Measurements from ENCODE around the gene PI4KB.
"Not testable (repeated sequence)": the region's sequence is repeated elsewhere in the genome, so short reads cannot be mapped to it uniquely, and the experiment has no call there.

The PI4KB gene
- total RNA-seq, result 88.2 to 129 (median 88.4) reads per million in 3 experiments

GRCh38 chr1:151327223-151327902 lies at the start of gene PI4KB:
TSS of gene PI4KB (minus strand) at chr1:151327416. CDS start at chr1:151316481, 10,935 bp downstream.
- peak; percentile 94 for DNase-seq

DNA sequence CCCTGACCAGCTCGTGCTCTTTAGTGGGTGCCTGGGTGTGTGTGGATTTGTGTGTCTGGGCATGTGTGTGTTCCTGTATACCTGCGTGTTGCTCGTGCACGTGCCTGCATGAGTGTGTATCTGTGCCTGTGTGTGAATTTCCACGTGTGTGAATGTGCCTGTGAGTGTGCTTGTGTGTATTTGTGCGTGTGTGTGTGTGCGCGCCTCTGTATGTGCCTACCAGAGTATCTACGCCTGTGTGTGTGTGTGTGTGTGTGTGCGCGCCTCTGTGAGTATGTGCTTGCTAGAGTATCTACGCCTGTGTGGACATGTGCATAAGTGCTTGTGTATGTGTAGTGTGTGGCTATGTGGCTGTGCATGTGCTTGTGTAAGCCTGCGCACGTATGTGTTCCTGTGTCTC lies 46.0 kb upstream of the PI4KB start:
- no peak for DNase-seq

- DNase-seq, result no peak
These were observed 45.1 kb upstream of the PI4KB start, which contains the start of gene SELENBP1 for GRCh38 chr1:151372058-151372934. TSS of gene SELENBP1 (minus strand) at chr1:151372705. CDS start at chr1:151372641, 64 bp downstream.

DNA sequence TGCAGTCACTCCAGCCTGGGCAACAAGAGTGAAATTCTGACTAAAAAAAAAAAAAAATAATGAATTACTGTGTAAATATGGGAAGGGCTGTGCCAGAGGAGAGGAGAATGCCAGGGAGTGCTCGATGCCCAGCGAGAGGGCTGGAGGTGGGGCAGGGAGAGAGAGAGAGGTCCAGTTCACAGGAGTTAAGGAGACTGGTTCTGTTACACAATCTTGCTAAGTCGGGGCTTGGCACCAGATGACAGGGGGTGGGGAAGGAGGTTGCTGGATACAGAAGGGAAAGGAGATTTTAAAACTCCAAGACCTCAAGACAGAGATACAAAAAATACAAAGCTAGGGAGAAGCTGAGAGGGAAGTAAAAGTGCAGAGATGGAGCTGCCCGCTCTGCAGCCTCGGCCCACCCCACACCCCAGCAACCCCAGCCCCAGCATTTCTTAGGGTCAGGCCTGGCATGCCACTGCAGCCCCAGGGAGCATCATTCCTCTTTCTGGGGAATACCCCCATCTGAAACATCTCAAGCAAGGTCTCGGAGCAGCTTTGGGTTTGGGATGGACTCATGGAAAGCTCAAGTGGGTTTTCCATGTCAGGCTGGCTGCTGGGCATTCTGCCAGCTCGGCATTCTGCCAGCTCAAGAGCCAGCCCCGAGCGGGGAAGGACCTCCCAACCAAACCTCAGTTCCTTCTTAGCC lies 44.3 kb upstream of the PI4KB start:
- no peak for DNase-seq

DNA sequence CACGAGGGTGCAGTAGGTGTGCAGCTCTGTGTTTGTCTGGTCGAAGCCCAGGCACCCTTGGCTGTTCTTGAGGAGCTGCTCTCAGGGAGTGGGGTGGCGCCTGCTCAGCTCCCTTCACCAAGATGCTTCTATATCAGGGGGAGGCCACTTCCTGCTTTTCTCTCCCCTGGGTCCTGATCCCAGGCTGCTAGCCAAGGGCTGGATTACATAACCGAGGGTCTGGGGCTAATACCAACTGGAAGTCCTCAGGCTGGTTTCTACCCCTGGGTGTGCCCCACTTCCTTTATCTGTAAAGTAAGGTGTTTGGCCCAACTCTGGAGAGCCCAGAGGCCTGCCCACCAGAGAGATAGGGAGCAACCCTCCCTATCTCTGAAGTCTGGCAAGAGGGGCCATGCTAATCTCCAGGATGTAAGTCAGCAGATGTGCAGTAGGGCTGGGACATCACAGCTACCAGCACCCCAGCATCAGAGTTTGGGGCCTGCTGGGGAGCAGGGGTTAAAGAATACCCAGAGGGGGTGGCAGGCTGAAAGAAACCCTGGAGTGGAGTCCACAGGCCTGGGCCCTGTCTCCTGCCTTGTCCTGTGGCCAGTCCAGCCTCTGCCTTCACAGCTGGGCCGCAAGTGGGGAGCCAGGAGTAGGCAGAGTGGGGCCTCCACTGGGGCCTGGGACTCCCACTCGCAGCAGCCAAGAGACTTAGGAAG lies 43.1 kb upstream of the PI4KB start:
- no peak for DNase-seq

DNA sequence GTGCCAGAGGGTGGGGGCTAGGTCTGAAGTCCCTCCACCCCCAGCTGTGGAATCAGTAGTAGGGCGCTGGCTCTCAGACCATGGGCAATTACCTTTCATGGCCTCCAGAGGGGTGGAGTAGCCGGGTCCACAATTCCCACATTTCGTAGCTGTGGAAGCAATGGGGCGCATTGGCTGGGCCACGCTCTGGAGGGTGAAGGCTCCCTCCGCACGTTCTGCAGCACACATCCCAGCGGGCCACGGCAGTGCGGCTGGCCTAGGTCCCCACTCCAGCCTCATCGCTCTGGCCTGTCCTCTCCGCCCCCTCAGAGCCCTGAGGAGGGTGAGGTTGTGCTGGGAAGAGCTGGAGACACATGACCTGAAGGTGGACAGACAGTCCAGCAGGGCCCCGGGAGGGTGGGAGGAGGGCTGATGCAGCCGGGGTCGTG lies 42.4 kb upstream of the PI4KB start:
- DNase-seq, result no peak

- DNase-seq, result no peak
These were observed 42.0 kb upstream of the PI4KB start for GRCh38 chr1:151369302-151369610.

GRCh38 chr1:151368393-151369301 lies 41.4 kb upstream of the PI4KB start:
- no peak for DNase-seq

- DNase-seq, result no peak
These were observed 40.6 kb upstream of the PI4KB start for GRCh38 chr1:151367658-151368392.

DNA sequence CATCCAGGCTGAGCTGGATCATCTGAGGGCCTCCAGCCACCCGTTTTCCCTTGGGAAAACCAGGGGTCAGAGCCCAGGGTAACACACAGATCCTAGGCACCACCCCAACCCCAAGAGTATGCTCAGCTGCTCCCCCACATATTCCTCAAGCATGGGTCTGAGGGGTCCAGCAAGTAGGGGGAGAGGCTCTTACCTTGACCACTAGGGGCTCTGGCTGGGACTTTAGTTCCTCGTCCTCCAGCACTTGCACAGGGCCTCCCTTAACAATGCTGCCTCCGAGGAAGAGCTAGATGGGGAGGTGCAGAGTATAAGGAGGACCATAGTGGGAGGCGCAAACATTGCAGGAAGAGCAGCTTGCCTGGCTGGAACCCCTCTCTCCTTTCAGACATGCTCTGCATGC lies 37.8 kb upstream of the PI4KB start:
- DNase-seq, result no peak

GRCh38 chr1:151362308-151363155 lies 35.3 kb upstream of the PI4KB start:
- no peak for DNase-seq

DNA sequence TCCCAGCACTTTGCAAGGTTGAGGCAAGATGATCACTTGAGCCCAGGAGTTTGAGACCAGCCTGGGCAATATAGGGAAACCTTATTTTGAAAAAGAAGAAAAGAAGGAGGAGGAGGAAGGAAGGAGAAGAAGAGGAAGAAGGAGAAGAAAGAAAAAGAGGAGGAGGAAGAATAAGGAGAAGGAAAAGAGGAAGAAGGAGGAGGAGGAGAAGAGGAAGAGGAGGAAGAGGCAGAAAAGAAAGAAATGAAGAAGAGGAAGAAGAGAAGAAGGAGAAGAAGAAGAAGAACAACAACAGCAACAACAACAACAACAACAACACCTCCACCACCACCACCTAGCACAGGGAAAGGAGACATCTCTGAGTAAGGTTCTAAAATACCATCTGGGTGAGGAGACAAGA lies 34.7 kb upstream of the PI4KB start:
- no peak for DNase-seq

DNA sequence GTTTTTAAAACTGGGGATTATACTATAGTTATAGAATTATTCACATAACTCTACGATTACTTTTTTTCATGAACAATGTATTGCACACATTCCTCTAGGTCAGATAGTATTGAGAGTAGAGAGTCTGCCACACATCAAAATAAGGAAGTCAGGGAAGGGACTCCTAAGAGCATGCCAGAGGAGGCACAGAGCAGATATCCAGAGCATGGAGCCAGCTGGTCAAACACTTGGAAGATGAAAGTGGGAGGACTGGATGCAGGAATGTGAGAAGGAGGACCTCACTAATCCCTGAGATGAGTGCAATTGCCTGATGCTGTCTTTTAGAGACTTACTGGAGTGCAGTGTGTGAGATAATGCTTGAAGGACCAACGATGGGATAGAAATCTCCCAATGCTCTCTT lies 29.5 kb upstream of the PI4KB start:
- DNase-seq, result no peak

DNA sequence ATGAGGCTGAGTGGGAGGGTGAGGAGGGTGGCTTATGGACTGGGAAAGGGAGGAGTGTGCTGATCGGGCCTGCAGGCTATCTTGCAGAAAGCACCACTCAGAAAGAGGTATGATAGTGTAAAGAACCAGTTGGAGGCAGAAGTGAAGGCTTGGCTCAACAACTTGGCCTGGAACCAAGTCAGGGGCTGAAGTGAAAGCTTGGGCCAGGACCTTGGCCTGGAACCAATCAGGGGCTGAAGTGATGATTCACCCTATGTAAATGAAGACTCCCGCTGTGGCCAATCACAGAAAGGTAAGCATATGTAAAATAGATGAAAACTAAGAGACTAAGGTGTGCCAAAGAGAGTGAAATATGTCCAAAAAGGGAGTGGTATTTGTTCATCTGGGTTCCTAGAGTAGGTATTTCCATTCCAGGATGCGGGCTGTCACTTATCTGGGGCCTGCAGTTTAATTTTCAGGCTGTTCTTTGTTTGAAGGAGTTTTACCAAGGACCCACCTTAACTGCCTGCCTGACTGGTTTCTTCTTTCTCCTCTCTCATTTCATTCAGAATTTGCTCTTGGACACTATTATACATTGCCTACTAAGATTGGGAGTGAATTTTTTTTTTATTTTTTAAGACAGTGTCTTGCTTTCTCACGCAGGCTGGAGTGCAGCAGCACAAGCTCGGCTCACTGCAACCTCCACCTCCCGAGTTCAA lies 25.0 kb upstream of the PI4KB start:
- no peak for DNase-seq

- DNase-seq, result not testable (repeated sequence)
These were observed 23.1 kb upstream of the PI4KB start for GRCh38 chr1:151350323-151350722.

GRCh38 chr1:151347523-151348246 lies 20.5 kb upstream of the PI4KB start:
- DNase-seq, result no peak

DNA sequence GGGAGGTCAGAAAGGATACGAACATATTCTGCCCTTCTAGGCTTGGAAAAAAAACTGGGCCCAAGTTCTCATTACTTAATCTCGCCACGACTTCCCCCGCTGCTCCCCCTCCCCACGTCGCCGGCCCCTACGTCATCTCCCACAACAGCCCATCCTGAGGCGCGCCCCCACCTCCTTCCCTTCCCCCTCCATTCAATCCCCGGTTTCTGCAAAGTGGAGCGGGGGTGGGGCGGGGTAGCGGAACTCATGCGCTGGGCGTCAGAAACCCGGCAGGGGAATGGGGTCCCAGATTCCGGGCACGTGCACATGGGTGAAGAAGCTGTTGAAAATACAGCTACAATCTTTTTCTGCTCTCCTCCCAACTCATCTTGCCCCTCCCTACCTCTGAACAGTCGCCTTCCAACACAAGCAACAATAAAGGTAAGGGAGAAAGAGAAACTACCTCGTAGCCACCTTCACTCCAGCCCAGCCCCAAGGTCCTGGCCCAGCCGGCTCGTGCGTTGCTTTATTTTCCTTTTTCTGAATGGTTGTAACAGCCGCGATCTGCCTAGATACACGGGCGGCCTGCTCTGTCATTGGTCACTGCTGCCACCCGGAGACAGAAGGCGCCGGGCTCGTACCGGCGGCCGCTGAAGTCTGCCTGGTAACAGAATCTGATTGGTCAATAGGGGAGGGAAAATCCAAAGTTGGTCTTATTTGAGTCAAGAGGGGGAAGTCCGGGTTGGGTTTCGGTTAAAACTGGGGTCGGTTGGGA lies 19.7 kb upstream of the PI4KB start, which contains the start of gene RFX5:
Gene RFX5 (minus strand): TSS at position 484 of the 754 bp plus-strand sequence. CDS start 932 bp downstream, outside the sequence.
- peak; percentile 97 for DNase-seq
